ENCODE results near the gene B3GNT2. TPM values are rescaled to one million over a fixed set of nuclear protein-coding genes. Genes with fewer than 3 reads are reported as not detected.

The B3GNT2 gene
- polyA plus RNA-seq, 1 donor from 2014 or later = 5.8 TPM

GRCh38 chr2:62240546-62240945 lies 44.6 kb downstream of the B3GNT2 start:
- Histone ChIP-seq H3K9ac (ENCODE audit: low read length) (no peak overlapping the region), H3K27ac (ENCODE audit: low read length) (no peak overlapping the region), H3F3A (ENCODE audit: insufficient read depth, low read length, poor library complexity, severe bottlenecking) (no peaks in the 10 kb centered on the region)

GRCh38 chr2:62243983-62244382 lies 48.1 kb downstream of the B3GNT2 start:
- Histone ChIP-seq H4K20me1 (ENCODE audit: insufficient read depth) (no peaks in the 10 kb centered on the region), H3K4me2 (ENCODE audit: low read length) (no peak overlapping the region), H3K9me2 (ENCODE audit: insufficient read depth, low read length) (no peaks in the 10 kb centered on the region)
- TF ChIP-seq TAF1 (IDR thresholded peaks at IDR 0.05; ENCODE audit: low read depth) (no peak), EP300 (conservative IDR thresholded peaks at IDR 0.05; ENCODE audit: poor library complexity, severe bottlenecking) (no peak), EZH2 (IDR thresholded peaks at IDR 0.05; ENCODE audit: borderline replicate concordance, insufficient read depth, low read length, poor library complexity, severe bottlenecking) (no peak), SMC3 (conservative IDR thresholded peaks at IDR 0.05; ENCODE audit: poor library complexity) (no peak), RAD21 (conservative IDR thresholded peaks at IDR 0.05) (no peak), POLR2AphosphoS5 (IDR thresholded peaks at IDR 0.05) (no peak), MXI1 (conservative IDR thresholded peaks at IDR 0.05; ENCODE audit: poor library complexity, severe bottlenecking) (no peak), CTCF (IDR thresholded peaks at IDR 0.05; ENCODE audit: poor library complexity, severe bottlenecking) (no peak)

More at GRCh38 chr2:62240546-62240945, 44.6 kb downstream of the B3GNT2 start:
- Histone ChIP-seq H4K20me1 (ENCODE audit: insufficient read depth) (no peaks in the 10 kb centered on the region), H3K36me3 (ENCODE audit: insufficient read depth, low read length) (no peaks in the 10 kb centered on the region), H3K27me3 (ENCODE audit: insufficient read depth, low read depth, low read length) (no peaks in the 10 kb centered on the region), H3K4me2 (ENCODE audit: low read length) (no peak overlapping the region), H3K9me2 (ENCODE audit: insufficient read depth, low read length) (no peaks in the 10 kb centered on the region), H3K79me2 (replicated peaks; ENCODE audit: insufficient read depth, low read length) (no peaks in the 10 kb centered on the region), H3K4me3 (ENCODE audit: low read length) (no peak overlapping the region), H3K9me3 (ENCODE audit: low read length) (no peaks in the 10 kb centered on the region), H2AFZ (ENCODE audit: low read depth, low read length) (no peak overlapping the region)
- TF ChIP-seq RAD21 (conservative IDR thresholded peaks at IDR 0.05) = no peak
- no peak for TF ChIP-seq SMC3 (conservative IDR thresholded peaks at IDR 0.05; ENCODE audit: poor library complexity)
- TF ChIP-seq TAF1 (IDR thresholded peaks at IDR 0.05; ENCODE audit: low read depth) = no peak
- TF ChIP-seq EZH2 (IDR thresholded peaks at IDR 0.05; ENCODE audit: borderline replicate concordance, insufficient read depth, low read length, poor library complexity, severe bottlenecking) = no peak
- TF ChIP-seq MXI1 (conservative IDR thresholded peaks at IDR 0.05; ENCODE audit: poor library complexity, severe bottlenecking) = no peak
- no peak for TF ChIP-seq POLR2AphosphoS5 (IDR thresholded peaks at IDR 0.05)
- TF ChIP-seq EP300 (conservative IDR thresholded peaks at IDR 0.05; ENCODE audit: poor library complexity, severe bottlenecking) = no peak
- TF ChIP-seq CTCF (IDR thresholded peaks at IDR 0.05; ENCODE audit: poor library complexity, severe bottlenecking) = no peak
- TF ChIP-seq REST (IDR thresholded peaks at IDR 0.05; ENCODE audit: borderline replicate concordance) = no peak

More at GRCh38 chr2:62243983-62244382, 48.1 kb downstream of the B3GNT2 start:
- no peak overlapping the region for H3K9ac ChIP-seq (ENCODE audit: low read length)
- H3K9me3 ChIP-seq (ENCODE audit: low read length) = no peaks in the 10 kb centered on the region
- no peak overlapping the region for H3K27ac ChIP-seq (ENCODE audit: low read length)
- H3K36me3 ChIP-seq (ENCODE audit: insufficient read depth, low read length) = no peaks in the 10 kb centered on the region
- H2AFZ ChIP-seq (ENCODE audit: low read depth, low read length) = no peak overlapping the region
- H3K4me3 ChIP-seq (ENCODE audit: low read length) = no peak overlapping the region
- no peaks in the 10 kb centered on the region for H3K79me2 ChIP-seq (replicated peaks; ENCODE audit: insufficient read depth, low read length)
- H3F3A ChIP-seq (ENCODE audit: insufficient read depth, low read length, poor library complexity, severe bottlenecking) = no peaks in the 10 kb centered on the region
- no peaks in the 10 kb centered on the region for H3K27me3 ChIP-seq (ENCODE audit: insufficient read depth, low read depth, low read length)

All from neural cell (in vitro differentiated cells).